GM18870 (cell line): ENCODE results near the gene PNLIPRP2.

Experiments
- ATAC-seq: cut with Tn5 transposase; IDR thresholded peaks from one replicate; pipeline ENCODE4 v1.9.1; 2021; ENCODE audit warnings: moderate library complexity; ENCODE audit not compliant: unreplicated experiment

Gene PNLIPRP2

DNA sequence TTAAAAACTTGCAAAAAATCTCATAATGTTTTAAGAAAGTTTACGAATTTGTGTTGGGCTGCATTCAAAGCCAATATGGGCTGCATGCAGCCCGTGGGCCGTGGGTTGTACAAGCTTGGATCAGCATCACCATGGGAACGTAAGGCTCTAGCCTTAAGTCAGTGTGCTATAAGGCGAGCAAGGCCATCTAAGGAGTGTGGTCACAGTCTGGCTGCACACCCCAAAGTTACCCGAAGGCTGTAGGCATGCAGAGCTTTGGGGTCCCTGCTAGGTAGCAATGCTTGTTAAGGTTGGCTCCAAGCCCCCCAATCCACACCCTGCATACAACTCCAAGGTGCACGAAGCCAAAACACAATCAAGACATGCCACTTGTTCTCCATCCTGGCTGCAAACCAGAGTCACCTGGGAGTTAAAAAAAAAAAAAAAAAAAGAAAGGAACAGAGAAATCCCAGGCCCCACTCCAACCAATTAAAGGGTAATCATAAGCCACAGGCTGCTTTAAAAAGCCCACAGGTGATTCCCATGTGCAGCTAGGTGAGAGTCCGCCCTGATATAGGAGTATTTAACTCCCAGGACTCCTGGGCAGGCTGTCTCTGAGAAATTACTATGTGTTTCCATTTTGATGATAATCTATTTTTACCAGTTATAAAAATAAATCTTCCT is 8.5 kb upstream of the PNLIPRP2 start:
- no peak for ATAC-seq

DNA sequence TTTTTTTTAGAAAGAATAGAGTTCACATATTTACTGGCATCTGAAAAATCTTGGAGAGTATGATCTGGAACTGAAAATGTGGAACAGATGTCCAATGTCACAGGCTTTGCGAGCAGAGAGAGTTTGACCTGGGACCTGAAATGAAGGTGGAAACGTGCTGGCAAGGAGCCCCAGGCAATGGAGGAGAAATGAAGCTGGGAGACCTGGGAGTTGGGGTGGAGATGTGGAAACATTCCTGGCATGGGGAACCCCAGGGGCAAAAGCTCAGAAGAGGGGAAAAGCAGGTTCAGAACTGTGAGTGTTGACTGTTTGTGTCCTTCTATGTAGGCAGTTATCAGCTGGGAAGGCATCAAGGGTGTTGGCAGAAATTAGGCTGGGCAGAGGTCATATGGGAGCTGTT is 7.3 kb upstream of the PNLIPRP2 start:
- ATAC-seq = no peak

DNA sequence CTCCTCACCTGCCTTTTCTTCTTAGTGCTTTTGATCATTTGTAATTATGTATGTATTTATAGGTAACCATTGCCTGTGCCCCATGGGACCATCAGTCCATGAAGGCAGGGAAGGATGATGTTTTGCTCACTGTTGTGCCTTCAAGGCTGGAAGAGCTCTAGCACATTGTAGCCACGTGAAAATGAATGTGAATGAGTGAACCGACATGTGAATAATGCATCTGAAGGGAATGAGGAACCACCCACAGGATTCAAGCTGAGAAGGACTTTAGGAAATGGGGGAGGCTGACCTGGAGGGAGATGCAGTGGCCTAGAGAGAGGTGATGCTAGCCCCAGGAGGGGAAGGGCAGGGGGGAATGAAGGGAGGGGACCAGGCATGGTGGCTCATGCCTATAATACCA is 6.0 kb upstream of the PNLIPRP2 start:
- no peak for ATAC-seq

DNA sequence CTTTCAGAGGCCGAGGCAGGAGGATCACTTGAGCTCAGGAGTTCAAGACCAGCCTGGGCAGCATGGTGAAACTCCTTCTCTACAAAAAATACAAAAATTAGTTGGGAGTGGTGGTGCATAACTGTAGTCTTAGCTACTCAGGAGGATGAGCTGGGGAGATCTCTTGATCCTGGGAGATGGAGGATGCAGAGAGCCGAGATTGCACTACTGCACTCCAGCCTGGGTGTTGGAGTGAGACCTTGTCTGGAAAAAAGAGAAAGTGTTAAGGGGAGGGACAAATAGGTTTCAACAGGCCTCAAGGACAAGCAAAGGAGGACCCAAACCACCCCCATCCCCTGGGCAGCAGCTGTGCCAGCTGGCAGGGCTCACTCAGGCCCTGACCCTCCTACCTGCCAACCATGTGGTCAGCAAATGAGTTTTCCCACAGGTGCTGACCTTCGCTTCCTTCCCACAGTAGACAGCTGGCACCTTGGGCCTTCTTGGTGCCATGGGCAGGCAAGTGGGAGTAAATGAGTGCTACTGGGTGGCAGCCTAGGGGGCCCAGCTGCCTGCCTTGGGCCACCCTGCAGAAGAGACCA is 5.5 kb upstream of the PNLIPRP2 start:
- no peak for ATAC-seq

DNA sequence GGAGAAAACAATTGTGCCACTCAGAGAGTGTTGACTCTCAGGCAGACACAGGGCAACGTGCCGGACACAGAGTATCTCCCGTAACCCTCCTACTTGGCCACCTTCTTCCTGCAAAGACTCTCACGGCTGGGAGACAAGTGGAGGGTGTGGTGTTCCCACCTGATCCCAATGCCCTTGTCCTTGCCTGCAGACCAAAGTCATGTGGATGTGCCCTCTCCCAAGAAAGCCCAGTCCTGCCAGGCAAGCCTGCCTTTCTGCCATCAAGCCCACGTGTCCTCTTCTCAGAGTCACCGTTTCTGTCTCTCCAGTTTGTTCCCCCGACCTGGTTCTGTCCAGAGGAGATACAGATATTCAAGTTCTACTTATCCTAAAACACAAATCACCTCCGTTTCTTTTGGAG is 723 bp downstream of the PNLIPRP2 start:
- no peak for ATAC-seq

DNA sequence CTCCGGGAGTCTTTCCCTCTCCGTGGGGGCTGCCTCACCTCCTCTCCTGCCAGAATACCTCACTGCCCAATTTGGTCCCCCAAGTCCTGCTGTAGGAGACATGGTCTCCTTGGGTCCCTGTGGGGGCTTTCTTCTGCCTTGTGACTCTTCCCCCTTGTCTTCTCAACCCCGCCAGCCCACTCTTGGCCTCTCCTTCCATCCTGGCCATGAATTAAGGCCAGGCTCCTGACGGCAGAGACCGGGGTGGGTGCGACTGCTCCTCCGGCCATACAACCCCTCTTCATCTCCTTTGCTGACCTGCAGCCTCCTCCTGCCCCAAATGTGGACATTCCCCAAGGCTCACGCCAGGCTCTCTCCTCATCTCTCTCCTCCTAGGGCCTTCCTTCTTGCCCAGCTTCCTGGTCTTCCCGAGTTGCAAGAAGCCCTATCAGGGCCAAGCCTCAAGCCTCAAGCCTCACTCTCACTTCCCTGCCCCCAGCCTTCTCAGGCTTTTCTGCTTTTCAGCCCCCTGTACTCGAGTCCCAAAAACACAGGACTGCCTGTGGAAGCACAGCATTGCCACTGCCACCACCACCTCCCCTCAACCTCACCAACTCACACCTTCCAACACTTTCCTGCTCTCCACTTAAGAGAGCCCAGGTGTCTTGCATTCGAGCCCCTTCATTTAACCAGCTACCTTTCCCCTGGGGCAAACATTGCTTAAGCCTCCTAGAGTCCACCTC is 1.3 kb downstream of the PNLIPRP2 start:
- ATAC-seq = no peak

DNA sequence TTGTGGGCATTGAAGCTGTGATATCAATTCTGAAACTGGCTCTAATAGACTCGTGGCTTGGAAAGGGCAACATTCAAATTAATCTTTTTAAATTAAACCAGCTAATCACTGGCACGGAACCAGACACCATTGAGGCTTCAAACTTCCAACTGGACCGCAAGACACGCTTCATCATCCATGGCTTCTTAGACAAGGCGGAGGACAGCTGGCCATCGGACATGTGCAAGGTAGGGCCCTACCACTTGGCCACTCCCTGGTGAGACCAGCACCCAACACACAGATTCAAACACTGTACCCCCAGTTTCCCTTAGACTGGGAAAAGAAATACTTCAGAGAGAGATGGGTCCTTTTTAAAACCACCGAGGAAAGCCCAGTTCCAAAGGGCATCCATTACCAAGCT is 5.1 kb downstream of the PNLIPRP2 start:
- ATAC-seq = no peak

DNA sequence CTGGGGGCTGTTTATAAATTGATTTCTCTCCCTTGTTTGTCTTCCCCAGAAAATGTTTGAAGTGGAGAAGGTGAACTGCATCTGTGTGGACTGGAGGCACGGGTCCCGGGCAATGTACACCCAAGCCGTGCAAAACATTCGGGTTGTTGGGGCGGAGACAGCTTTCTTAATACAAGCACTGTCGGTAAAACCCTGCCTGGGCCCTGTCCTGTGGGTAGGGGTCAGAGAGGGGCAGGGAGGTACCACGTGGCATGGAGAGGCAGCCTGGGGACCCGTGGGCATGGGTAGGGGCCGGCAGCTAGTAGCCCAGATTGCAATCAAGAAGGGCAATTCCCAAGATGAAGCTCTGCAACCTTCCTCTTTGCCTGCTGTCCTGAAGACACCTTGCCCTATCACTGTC is 6.1 kb downstream of the PNLIPRP2 start:
- ATAC-seq = no peak

DNA sequence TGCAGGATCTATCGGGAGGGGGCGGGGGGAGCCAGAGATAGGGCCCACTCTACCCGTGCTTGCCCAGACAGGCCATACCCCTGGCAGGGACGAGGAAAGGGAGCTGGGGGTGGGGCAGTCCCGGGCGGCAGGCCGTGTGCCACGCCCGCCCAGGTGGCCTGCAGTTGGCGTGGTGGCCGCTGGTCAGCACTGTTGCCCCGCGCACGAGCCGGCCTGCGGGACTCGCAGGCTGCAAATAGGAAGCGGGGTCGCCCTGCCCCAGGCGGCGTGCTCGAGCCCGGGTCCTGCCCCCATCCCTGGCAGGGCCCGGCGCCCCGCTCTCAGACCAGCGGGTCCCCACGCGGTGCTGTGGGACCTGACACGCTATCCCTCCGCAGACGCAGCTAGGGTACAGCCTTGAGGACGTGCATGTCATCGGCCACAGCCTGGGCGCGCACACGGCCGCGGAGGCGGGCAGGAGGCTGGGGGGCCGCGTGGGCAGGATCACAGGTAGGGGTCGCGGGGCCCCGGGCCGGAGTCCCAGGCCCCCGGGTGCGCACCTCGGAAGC is 6.7 kb downstream of the PNLIPRP2 start:
- no peak for ATAC-seq

DNA sequence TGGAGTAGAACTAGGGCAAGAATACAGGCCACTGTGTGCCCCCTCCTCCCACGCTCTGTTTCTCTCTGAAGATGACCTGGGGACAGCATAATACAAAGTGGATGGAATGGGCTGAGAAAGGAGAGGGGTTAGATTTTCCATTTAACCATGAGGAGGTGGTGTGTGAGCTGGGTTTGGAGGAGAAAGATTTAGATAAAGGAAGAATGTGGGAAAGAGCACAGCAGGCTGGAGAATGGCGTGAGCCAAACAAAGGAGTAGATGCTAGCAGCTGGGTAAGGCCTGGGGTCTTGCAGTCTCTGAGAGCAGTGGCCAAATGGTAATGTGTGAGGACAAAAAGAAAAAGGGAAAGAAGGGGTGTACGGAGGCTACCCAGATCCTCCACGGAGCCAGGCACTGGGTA is 8.6 kb downstream of the PNLIPRP2 start:
- no peak for ATAC-seq

DNA sequence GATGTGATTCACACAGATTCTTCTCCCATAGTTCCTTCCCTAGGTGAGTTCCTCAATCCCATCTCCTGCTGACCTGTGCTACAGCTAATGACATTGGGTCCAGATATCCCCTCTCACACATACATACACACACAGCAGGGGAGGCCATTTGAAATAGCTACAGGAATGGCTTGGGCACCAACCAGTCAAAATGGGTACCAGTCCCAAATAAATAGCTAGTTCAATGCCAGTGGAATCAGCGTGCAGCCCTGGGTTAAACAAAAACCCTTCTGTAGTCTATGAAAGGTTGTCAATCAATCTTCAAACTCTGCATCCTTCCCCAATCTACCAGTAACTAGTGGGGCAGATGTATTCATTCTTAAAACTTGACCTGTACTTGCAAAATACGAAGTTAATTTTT is 9.3 kb downstream of the PNLIPRP2 start:
- no peak for ATAC-seq

DNA sequence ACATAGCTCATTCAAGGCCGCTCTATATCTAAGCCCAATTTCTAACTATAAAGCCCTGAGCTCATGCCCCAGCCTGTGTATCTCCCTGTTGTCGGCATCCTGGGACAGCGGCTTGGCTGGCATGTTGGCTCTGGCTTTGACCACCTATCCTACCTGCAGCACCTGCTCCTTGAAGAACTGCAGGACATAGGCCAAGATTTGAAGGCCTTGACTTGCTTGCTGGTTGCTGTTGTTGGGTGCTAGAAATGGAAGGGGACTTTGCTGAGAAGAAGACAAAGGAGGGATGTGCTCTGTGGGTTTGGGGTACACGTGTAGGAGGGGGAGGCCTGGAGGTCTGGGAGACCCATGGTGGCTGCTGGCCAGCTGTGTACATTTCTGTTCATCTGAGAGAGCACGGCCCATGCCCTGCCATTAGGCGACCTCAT is 11.1 kb downstream of the PNLIPRP2 start:
- no peak for ATAC-seq

DNA sequence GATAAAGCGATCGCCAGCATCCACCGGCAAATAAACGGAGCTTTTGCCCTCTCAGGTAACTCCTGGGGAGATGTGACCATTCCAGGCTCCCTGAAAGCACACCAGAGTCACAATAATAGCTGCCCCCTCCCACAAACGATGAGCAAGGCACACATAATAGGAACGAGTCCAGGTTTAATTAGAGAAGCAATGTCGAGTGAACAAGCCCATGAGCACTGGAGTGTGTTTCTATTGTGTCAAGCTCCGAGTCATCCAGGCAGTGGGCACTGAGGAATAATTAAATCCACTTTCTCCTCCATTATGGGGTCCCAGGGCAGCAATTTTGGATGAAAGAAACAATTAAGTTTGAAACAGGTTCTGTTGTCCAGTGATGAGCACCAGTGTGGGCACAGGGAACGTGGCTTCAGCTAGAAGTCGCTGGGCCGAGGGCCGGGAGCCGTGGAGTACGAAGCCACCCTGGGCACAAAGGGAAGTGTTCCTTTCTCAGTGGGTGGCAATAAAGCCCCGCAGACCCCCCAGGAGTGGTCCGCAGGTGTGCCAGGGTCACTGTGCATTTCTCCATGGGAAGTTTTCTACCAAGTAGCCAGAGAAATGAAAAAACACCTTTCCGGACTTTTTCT is 12.0 kb downstream of the PNLIPRP2 start:
- ATAC-seq = no peak

DNA sequence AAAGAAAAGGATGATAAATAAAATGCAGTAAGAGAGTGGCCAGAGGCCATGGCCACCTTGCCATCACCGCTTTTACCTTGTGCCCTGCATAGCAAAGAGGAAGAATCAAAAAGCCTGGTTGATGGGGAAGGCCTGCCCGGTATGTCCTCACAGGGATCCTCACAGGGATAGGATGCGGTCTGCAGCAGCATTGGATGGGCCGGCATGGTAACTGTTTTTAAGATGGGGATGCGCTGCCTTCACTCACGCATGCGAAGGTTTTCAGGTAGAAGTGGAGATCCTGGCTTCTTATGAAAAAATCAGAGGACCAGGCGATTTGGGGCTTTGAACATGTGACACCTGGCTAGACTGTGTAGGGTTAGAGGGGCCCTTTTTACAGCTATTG is 12.5 kb downstream of the PNLIPRP2 start:
- ATAC-seq = no peak

DNA sequence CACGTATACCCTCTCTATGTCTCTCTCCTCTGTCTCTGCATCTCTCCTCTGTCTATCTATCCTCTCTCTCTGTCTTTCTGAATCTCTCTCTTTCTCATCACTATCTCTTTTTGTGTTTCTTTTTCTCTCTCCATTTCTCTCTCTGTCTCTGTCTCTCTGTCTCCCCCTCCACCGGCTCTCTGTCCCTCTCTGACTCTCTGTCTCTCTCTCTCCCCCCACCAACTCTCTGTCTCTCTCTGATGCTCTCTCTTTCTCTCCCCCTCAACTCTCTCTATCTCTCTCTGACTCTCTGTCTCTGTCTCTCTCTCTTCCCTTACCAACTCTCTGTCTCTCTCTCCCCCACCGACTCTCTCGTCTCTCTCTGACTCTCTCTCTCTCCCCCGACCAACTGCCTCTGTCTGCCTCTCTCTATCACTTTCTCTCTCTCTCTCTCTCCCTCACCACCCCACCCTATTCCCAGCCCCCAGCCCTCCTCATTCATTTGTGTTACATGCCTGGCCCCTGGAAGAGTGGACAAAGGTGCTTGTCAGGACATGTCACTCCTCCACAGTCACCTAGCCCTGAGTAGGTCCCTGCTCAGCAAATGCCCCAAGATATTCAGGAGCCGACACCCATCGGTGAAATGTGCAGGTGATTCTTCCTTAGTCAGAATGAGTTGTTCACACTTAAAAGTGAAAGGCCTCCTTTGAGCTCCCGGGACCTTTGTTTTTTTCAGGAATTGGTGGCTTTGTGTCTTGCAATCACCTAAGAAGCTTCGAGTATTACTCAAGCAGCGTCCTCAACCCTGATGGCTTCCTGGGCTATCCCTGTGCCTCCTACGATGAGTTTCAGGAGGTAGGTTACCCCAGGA is 13.6 kb downstream of the PNLIPRP2 start:
- ATAC-seq = no peak

DNA sequence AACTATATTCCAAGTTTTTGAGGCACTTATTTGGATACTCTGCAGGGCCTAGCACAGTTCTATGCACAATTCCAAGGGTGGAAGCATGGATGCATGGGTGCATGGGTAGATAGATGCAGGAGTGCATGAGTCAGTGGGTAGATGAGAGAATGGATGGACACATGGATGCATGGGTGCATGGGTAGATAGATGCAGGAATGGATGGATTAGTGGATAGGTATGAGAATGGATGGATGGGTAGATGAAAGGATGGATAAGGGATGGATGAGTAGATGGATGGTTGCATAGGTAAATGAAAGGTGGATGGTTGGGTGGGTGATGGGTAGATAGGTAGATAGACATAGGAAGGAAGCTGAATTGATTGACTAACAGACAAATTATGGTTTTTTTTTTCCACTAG is 15.6 kb downstream of the PNLIPRP2 start:
- no peak for ATAC-seq

DNA sequence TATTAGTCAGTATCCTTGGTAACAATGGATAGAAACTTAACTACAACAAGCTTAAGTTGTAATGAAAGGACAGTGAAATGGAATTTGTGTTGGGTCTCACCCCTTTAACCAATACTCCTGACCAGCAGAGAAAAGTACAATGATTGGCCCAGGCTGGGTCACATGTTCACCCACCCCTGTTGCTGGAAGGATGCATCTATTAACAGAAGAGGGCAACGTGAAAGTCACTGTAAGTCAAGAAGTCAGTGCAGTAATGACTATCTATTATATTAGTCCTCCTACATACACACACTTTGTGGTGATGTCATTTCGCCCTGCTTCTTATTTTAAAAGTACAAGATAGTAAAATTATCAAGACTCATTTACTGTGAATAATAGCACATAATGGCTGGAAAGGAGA is 16.2 kb downstream of the PNLIPRP2 start:
- ATAC-seq = no peak

DNA sequence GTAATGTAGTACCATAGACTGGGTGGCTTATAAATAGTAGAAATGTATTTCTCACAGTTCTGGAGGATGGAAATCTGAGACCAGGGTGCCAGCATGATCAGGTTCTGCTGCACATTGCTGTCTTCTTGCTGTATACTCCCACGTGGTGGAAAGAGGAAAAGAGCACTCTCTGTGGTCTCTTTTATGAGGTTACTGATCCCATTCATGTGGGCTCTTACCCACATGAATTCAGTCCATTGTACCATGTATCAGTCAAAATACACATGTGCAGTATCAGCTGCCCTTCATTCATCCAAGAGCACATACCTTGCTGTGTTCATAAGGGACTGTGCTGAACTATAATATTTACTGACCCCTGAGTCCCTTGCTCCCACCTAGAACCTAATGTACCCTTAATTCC is 17.1 kb downstream of the PNLIPRP2 start:
- no peak for ATAC-seq

DNA sequence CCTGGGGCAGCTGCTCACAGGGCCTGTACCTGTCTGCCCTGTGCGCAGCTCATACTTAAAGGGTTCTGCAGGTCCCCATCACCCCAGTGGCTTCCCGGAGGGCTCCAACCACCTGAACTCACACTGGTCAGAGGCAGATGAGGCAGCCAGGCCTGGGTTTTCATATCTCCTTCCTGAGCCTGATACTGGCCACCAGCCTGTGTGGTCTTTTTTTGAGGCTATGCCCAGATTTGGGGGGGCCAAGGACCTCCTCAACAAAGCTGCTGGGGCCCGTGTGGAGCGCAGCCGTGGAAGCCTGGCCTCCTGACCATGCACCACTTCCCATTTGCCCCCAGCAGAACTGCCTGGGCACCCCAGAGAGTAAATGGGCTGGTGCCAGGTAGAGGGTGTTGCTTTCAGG is 25.7 kb downstream of the PNLIPRP2 start:
- ATAC-seq = no peak

DNA sequence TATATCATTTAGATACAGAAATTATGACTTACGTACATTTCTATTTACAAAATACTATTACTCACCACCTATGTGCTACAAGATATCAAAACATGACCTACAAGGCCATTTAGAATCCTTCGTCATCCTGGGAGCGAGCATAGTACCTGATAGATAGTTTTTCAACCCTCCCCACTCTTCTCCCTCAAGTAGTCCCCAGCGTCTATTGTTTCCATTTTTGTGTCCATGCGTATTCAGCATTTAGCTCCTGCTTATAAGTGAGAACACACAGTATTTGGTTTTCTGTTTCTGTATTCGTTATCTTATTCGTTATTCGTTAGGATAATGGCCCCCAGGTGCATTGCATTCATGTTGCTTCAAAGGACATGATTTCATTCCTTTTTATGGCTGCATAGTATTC is 28.1 kb downstream of the PNLIPRP2 start:
- no peak for ATAC-seq

DNA sequence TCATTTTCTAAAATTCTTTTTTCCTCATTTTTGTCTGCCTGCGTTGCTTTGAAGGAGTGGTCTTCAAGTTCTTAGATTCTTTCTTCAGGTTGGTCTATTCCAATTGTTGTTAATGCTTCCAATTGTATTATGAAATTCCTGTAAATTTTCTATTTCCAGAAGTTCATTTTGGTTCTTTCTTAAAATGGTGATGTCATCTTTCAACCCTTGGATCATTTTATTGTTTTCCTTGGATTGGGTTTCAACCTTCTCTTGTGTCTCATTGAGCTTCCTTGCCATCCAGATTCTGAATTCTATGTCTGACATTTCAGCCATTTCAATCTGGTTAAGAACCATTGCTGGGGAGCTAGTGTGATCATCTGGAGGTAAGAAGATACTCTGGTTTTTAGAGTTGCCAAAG is 33.1 kb downstream of the PNLIPRP2 start:
- no peak for ATAC-seq
